Measurements from ENCODE around the gene TBRG4.

Gene TBRG4

GRCh38 chr7:45087301-45088145, 24.0 kb downstream of the TBRG4 start:
- H3K4me2 ChIP-seq (ENCODE audit: low read length) = no peak overlapping the region
- H3K9me2 ChIP-seq (replicated peaks; ENCODE audit: control insufficient read depth, low read length) = no peaks in the 10 kb centered on the region
- TF ChIP-seq EZH2phosphoT487 (IDR thresholded peaks at IDR 0.05; ENCODE audit: borderline replicate concordance, low read length) = no peak
- TF ChIP-seq CTCF (IDR thresholded peaks at IDR 0.05; ENCODE audit: low read depth, low read length, poor library complexity, severe bottlenecking) = no peak
- no peaks in the 10 kb centered on the region for H3K9me3 ChIP-seq (ENCODE audit: control insufficient read depth, insufficient read depth, low read length)
- H3K4me1 ChIP-seq (ENCODE audit: control insufficient read depth, low read length) = no peaks in the 10 kb centered on the region
- no peaks in the 10 kb centered on the region for H4K20me1 ChIP-seq (ENCODE audit: control insufficient read depth, insufficient read depth, low read depth, low read length)
- no peaks in the 10 kb centered on the region for H3K79me2 ChIP-seq (ENCODE audit: control insufficient read depth, low read length)
- no peaks in the 10 kb centered on the region for H3K36me3 ChIP-seq (ENCODE audit: control insufficient read depth, low read length)
- no peak overlapping the region for H3K27ac ChIP-seq (ENCODE audit: low read depth, low read length)
- no peaks in the 10 kb centered on the region for H3F3A ChIP-seq (ENCODE audit: control insufficient read depth, insufficient read depth)
- no peak overlapping the region for H3K4me3 ChIP-seq (ENCODE audit: low read length)
- H3K27me3 ChIP-seq (ENCODE audit: control insufficient read depth, low read length) = peaks cover 18% of the 10 kb centered on the region

GRCh38 chr7:45086331-45087065, 25.0 kb downstream of the TBRG4 start:
- H3K36me3 ChIP-seq (ENCODE audit: control insufficient read depth, low read length) = no peaks in the 10 kb centered on the region
- H3K9me3 ChIP-seq (ENCODE audit: control insufficient read depth, insufficient read depth, low read length) = no peaks in the 10 kb centered on the region
- TF ChIP-seq EZH2phosphoT487 (IDR thresholded peaks at IDR 0.05; ENCODE audit: borderline replicate concordance, low read length) (no peak), CTCF (IDR thresholded peaks at IDR 0.05; ENCODE audit: low read depth, low read length, poor library complexity, severe bottlenecking) (no peak)
- no peak overlapping the region for H3K27ac ChIP-seq (ENCODE audit: low read depth, low read length)
- H3K27me3 ChIP-seq (ENCODE audit: control insufficient read depth, low read length) = peaks cover 13% of the 10 kb centered on the region
- H3K79me2 ChIP-seq (ENCODE audit: control insufficient read depth, low read length) = no peaks in the 10 kb centered on the region
- no peaks in the 10 kb centered on the region for H3K4me1 ChIP-seq (ENCODE audit: control insufficient read depth, low read length)
- no peak overlapping the region for H3K4me2 ChIP-seq (ENCODE audit: low read length)
- H3K9me2 ChIP-seq (replicated peaks; ENCODE audit: control insufficient read depth, low read length) = no peaks in the 10 kb centered on the region
- H4K20me1 ChIP-seq (ENCODE audit: control insufficient read depth, insufficient read depth, low read depth, low read length) = no peaks in the 10 kb centered on the region
- H3F3A ChIP-seq (ENCODE audit: control insufficient read depth, insufficient read depth) = no peaks in the 10 kb centered on the region
- H3K4me3 ChIP-seq (ENCODE audit: low read length) = no peak overlapping the region

GRCh38 chr7:45085619-45086200, 25.8 kb downstream of the TBRG4 start:
- Histone ChIP-seq H3K4me3 (ENCODE audit: low read length) (no peak overlapping the region), H4K20me1 (ENCODE audit: control insufficient read depth, insufficient read depth, low read depth, low read length) (no peaks in the 10 kb centered on the region), H3K4me2 (ENCODE audit: low read length) (no peak overlapping the region), H3K9me2 (replicated peaks; ENCODE audit: control insufficient read depth, low read length) (no peaks in the 10 kb centered on the region), H3F3A (ENCODE audit: control insufficient read depth, insufficient read depth) (no peaks in the 10 kb centered on the region), H3K4me1 (ENCODE audit: control insufficient read depth, low read length) (no peaks in the 10 kb centered on the region), H3K79me2 (ENCODE audit: control insufficient read depth, low read length) (no peaks in the 10 kb centered on the region), H3K27ac (ENCODE audit: low read depth, low read length) (no peak overlapping the region), H3K36me3 (ENCODE audit: control insufficient read depth, low read length) (no peaks in the 10 kb centered on the region), H3K9me3 (ENCODE audit: control insufficient read depth, insufficient read depth, low read length) (no peaks in the 10 kb centered on the region), H3K27me3 (ENCODE audit: control insufficient read depth, low read length) (peaks cover 13% of the 10 kb centered on the region)
- no peak for TF ChIP-seq CTCF (IDR thresholded peaks at IDR 0.05; ENCODE audit: low read depth, low read length, poor library complexity, severe bottlenecking)
- TF ChIP-seq EZH2phosphoT487 (IDR thresholded peaks at IDR 0.05; ENCODE audit: borderline replicate concordance, low read length) = no peak
